ENCODE measurements around the gene CDK2AP2.
"Not testable (repeated sequence)": the region's sequence is repeated elsewhere in the genome, so short reads cannot be mapped to it uniquely, and the experiment has no call there.

Gene CDK2AP2

GRCh38 chr11:67523556-67524479 is 15.9 kb upstream of the CDK2AP2 start:
- no peak for DNase-seq

GRCh38 chr11:67522844-67523555 is 15.0 kb upstream of the CDK2AP2 start, which contains the start of gene CABP2:
CABP2 (minus strand) TSS chr11:67523446; CDS start chr11:67523326, 120 bp downstream.
- no peak for DNase-seq

DNA sequence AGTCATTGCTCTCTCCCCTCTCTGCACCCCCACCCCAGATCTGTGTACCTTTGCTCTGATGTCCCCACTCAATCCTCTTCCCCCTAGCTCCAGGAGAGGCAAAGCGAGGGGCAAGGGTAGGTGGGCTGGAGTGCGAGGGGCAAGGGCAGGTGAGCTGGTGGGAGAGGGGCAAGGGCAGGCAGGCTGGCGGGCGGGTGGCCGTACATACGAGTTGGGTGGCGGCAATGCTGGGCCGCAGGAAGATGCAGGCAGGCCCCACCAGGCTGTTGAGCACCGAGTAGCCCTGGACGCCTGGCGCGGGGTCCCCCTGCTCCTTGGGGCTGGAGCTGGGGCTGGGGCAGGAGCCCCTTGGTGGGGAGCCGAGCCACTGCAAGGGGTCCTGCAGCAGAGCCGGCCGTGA is 14.4 kb upstream of the CDK2AP2 start:
- no peak for DNase-seq

DNA sequence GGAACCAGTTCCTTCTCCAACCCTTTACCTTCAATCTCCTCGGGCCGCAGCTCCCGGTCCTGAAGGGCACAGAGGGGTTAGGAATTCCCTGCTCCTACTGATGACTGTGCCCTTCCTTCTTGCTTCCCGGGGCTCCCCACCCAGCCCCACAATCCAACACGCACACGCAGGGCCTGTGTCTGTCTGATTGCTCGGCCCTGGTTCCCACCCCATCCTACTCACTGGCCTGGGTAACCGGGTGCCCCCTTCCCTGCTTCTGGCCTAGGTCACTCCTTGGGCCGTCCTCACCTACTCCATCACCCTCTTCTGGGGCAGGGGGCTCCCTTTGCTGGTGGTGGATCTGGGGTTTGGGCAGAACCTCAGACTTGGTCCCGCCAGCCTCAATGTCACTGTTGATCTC is 14.0 kb upstream of the CDK2AP2 start:
- DNase-seq, result no peak

- no peak for DNase-seq
These were observed 13.2 kb upstream of the CDK2AP2 start for GRCh38 chr11:67520856-67521824.

DNA sequence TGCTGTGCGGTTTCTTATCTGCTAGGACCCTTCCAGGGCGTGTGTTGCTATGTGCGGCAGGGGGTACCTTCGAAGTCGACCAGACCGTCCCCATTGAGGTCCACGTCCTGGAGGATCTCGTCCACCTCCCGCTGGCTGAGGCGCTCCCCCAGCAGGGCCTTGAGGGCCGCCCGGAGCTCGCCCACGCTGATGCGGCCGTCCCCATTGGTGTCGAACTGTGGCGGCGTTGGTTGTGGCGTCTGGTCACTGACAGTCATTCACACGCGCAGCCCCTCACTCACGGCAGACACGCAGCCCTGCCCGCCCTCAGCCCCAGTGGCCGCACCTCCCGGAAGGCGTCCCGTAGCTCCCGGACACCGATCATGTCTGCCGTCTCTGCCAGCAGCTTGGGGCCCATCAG is 11.8 kb upstream of the CDK2AP2 start:
- no peak for DNase-seq

DNA sequence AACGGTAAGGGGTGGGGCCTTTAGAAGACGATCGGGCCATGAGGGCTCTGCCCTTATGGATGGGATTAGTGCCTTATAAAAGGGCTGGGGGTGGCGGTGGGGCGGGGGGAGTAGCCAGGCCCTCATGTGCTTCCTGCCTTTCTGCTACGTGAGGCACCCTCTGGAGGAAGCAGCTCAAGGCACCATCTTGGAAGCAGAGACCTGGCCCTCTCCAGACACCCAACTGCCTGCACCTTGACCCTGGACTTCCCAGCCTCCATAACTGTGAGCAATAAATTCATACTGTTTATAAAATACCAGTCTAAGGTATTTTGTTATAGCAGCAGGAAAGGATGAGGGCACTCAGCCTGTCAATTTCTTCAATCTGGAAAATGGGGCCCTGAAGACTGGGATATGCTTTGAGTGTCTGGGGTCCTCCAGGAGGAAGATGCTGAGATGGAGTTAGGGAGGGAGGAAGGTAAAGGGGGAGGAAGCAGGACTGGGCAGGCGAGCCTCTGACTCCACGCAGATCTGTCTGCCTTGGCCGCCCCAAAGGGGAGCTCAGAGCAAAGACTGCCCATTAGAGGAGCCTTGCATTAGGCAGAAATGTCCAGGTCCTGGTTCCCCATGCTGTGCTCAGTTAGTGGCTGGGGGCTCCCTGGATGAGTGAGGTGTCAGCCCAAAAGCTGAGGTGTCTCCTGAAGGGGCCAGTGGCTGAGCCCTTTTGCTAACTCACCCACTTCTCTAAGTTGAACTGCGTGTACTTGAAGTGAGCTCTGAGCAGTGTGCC is 10.0 kb upstream of the CDK2AP2 start:
- DNase-seq, result no peak

GRCh38 chr11:67516806-67517205 is 8.8 kb upstream of the CDK2AP2 start:
- no peak for DNase-seq

- no peak for DNase-seq
These were observed 6.2 kb upstream of the CDK2AP2 start for GRCh38 chr11:67514116-67514515.

- not testable (repeated sequence) for DNase-seq
These were observed 3.6 kb upstream of the CDK2AP2 start for GRCh38 chr11:67511558-67511957.

DNA sequence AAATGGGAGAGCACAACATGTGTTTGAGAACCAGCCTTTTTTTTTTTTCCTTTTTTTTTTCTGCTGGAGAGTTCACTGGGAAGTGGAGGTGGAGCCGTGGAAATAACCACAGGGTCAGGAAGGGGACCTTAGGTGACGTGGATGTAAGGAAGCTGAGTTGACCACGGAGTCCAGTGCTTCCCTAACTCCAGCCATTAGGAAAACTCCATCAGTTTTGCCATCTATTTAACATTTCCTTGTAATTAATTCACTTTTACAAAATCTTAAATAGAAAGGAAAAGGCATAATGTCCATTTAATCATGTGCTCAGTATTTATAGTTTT is 2.0 kb upstream of the CDK2AP2 start:
- DNase-seq, result no peak

DNA sequence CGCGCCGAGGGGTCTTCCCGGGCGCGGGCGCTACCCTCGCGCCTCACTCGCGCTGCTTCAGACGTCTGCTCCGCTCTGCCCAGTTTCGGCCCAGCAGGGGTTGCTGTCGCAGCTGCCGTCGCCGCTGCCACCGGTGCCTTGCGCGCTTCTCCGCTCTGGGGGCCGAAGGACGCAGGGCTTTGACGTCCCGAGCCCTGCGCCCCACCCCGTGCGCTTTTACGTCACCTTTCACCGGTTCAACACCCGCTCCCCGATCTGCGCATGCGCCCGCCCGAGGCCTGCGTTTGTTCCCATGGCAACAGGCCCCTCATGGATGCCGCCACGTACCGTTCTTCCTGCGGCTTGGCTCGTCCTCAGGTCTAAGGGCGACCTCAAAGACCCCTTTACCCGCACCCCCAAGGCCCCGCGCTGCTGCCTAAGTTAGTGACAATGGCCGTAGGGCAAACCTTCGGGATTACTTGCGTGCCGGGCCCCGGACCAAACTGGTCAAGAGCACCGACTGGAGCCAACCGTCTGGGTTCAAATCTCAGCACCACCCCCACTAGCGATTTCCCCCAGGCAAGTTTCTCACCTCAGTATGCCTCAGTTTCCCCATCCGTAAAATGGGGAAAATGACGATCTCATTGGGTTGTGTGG is 642 bp upstream of the CDK2AP2 start:
- peak; percentile 98 for DNase-seq

- no peak for DNase-seq
These were observed 609 bp downstream of the CDK2AP2 start for GRCh38 chr11:67507242-67507863.

GRCh38 chr11:67506426-67507051 is 1.4 kb downstream of the CDK2AP2 start:
- no peak for DNase-seq

DNA sequence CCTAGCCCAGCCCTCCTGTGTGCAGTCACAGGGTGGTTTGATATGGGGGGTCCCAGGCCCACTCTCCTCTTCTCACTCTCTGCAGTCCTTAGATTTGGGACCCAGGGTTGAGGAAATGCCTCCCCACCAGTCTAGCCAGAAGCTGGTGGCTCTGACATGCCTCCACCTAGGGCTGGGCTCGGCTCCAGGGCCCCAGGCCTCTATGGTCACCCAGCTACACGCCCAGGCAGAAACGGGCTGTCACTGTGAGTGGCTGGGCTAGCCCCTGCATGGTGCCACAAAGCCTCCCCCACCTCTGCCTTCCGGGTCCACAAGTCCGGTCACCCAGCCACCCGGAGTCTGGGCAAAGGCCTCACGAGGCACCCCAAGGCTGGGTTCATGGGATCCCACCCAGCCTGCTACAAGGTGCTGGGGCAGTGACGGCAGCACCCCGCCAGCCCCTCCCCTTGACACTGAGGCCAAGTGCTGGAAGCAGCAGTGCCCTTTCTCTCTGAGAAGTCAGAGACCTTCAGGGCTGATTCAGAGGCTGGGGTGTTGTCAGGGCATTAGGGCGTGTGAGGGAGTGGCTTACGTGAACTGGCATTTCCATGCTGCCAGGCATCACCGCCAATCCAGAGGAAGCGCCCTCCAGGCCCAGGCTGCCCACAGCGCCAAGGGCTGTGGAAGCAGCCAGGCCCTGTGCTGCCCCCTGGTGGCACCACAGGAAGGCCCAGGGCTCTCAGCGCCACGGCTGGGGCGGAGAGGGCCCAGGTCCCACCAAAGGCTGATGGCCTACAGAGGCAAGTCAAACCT is 2.2 kb downstream of the CDK2AP2 start:
- DNase-seq, result peak; percentile 77

GRCh38 chr11:67504950-67505581 is 2.9 kb downstream of the CDK2AP2 start, which contains the start of gene PITPNM1:
PITPNM1 (minus strand) TSS chr11:67505363; CDS start chr11:67504180, 1,183 bp downstream.
- peak; percentile 61 for DNase-seq

GRCh38 chr11:67504005-67504949 is 3.7 kb downstream of the CDK2AP2 start:
- peak; percentile 60 for DNase-seq

All from activated gamma-delta T cell (primary cell).